Cardiac septum (tissue), 1 donor: Measurements from ENCODE around the gene GPC5. TPM values are rescaled to one million over a fixed set of nuclear protein-coding genes. Genes with fewer than 3 reads are reported as not detected.

Source experiments
- DNase-seq: peaks from one replicate; pipeline ENCODE4 v3.0.0-alpha.2; 2020; ENCODE audit warnings: low spot score
- intact Hi-C: fragments of 100-400 bp; cut with DNase I; formaldehyde crosslinking; loops from one replicate; pipeline ENCODE4 v1.14.0; 2022
- total RNA-seq: library from RNA; stranded (reverse); fragmentation: NEBNext Ultra II Directional; extraction: Animal tissue kit (Norgen Biotek cat#: 25700); gene quantifications from one replicate; pipeline ENCODE4 v1.2.1, GENCODE V29; 2021
- donor health status: DM: no; HTN: no; CAD: no.

GPC5 gene
- total RNA-seq, 1 donor from 2014 or later, result 0.86 TPM

DNA sequence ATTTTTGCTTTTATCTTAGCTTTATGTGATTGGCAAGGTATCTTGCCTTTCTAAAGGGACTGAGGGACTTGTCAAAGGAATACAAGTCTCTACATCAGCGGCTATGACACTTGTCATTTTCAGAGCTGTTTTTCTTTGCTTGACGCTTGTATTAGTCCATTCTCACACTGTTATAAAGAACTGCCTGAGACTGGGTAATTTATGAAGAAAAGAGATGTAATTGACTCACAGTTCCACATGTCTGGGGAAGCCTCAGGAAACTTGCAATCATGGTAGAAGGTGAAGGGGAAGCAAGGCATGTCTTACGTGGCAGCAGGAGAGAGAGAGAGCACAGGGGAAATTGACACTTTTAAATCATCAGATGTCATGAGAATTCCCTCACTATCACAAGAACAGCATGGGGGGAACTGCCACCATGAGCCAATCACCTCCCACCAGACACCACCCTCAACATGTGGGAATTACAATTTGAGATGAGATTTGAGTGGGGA is 128.2 kb downstream of the GPC5 start:
- DNase-seq, result no peak
- intact Hi-C loops, result no loop called here

DNA sequence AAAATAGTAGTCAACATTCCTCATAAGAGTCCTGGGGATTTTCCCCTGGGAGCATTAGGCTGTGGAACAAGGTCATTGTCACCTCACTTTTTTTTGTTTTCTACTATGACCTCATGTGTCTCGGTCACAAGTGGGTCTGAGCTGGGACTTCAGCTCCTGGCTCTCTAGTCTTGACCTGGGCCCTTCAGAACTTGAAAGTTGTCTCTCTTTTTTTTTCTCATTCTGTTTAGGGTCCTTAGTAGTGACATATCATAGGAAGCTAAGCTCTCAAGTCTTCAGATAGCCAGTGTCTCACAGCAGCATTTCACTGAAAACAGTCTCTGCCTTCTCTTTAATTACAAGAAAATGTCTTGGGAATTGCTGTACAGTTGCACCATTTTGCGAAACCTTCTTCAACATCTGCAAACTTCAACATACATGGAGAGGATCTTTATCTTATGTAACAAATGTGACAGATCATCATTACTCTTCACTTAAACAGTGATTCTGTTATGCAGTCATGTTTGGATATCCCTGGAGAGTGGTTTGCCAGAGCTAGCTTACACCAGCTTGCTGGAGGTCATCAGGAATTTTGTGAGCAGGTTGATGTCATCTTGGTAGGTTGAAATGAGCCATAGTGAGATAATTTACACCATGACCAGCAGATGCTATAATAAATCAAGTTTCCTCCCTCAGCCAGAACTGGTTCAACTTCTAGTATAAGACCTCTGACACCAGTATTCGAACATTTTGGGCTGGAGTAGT is 131.5 kb downstream of the GPC5 start:
- no peak for DNase-seq
- intact Hi-C loops, result no loop called here

DNA sequence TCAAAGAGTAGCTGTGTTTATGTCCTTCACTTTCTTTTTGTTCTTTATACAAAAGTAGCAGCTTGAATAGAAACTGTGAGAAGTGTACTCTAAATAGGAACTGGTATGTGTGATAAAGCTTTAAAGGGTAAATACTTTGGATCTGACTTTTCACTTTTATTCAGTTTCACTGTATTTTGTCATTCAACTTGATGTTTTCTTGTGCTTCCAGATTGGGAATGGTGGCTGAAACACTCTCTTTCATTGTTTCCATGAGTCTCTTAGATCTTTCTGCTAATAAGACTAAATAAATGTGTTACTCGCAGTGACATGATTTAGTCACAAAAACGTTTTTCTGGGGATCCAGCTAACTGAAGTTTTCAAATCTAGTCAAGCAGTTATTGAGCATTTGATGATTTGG is 133.2 kb downstream of the GPC5 start:
- DNase-seq, result no peak
- intact Hi-C loops, result no loop called here

DNA sequence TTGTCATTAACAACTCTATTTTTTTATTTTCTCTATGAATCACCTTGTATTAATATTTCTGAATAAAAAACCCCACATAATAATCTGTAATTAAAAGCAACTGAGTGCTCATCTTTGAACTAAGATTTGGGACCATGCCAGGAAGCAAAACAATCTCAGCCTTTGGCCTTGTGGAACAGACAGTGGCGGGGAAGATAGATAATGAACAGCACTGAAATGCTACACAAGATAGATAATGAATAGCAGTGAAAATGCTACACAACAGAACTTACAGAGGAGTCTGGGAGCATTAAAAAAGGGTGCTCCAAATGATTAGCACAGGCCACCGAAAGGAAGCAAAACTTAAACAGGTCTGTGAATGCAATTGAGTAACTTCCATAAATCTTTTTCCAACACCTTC is 134.9 kb downstream of the GPC5 start:
- no peak for DNase-seq
- intact Hi-C loops, result no loop called here

DNA sequence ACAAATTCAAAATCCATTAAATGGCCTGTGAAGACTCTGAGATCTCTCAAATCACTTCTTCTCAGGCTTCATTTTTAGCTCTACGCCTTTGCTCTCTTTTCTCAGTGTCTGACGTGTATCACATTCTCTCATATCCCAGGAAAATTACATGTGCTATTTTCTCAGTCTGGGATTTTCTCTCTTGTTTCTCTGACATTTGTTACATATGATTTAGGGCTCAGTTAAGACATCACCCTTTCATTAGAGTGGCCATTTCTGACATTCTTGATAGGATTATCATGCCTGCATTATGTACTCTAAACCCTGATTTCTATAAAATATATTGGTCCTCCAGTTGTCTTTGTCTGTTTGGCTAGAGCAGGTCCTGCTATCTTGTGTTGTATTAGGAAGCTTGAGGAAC is 136.6 kb downstream of the GPC5 start:
- no peak for DNase-seq
- intact Hi-C loops, result no loop called here

DNA sequence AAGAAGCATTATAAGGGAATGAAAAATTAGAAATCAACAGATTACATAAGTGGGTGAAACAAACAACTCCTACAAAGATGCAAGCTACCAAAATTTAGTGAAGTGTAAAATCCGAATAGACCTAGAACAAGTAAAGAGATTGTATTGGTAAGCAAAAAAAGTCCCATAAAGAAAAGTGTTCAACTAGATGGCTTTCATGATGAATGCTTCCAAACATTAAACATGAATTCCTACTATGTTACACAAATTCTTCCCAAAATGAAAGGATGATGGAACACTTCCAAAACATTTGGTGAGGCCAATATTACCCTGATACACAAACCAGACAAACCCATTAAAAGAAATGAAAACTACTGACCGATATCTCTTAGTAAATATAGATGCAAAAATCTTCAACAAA is 139.0 kb downstream of the GPC5 start:
- DNase-seq, result no peak
- intact Hi-C loops, result no loop called here

DNA sequence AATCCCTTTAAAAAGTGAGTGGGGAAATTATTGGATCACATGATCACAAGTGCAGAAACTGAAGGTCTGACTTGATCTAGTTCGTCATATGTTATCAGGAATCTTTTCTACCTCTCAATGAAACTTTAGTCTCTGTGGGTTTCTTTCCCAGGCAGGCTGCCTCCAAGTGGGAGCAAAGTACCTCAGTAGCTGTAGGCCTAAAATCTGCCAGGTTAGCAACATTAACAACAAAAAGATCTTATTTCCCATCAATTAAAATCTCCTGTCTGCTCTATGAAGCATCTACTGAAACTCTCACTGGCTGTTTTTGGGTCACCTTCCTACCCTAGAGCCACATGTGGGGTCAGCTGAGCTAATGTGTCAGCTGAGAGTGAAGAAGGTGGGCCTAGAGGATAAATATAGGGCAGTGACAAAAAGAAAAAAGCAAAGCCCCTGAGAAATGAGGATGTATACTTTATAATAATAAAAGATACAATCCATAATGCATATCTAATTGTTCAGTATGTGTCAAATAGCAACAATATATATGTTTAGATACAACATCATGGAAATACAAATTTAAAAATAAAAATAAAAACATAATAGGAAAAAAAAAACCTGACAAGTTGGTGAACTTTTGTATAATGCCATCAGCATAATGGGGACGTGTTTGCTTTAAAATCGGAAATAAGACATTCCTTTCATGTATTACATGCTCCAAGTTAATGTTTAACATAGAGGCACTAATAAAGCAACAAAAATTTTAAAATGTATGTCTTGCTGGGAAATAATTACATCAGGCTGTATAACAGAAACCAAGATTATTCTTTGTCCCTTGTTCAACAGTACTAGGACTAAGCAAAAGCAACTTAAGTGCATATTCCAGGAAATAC is 141.1 kb downstream of the GPC5 start:
- intact Hi-C loops, result no loop called here
- no peak for DNase-seq

DNA sequence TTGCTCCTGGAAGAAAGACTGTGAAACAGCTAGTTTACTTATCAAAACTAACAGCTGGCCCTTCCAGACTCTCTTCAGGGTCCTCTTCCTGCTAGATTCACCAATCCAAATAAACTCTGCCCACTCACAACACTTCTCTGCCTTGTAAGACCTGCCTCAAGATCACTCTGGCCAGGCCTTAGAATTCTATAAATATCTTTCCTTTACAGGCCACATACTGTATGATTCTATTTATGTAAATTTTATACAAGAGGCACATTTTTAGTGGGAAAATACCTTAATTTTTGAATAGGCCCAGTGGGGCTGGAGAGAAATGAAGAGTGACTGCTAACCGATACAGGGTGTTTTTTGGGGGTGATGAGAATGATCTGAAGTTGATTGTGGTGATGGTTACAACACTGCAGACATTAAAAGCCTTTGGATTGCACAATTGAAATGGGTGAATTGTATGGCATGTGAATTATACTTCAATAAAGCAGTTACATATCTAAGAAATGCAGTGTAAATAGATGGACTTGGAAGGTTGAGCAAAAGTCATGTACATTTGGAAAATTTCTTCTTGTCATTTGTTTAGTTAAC is 141.8 kb downstream of the GPC5 start:
- intact Hi-C loops, result no loop called here
- DNase-seq, result no peak

DNA sequence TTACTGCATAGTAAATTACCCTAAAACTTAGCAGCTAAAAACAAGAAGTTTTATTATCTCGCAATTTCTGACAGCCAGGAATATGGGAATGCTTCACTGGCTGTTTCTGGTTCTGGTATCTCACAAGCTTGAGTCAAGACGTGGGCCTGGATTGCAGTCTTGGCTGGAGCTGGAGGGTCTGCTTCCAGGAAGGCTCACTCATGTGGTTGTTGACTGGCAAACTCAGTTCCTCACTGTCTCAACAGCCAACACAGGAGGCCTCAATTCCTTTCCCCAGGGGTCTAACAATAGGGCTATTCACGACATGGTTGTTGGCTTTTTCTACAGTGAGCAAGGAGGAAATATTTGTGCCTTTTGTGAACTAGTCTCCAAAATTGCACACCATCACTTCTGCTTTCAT is 146.3 kb downstream of the GPC5 start:
- intact Hi-C loops, result no loop called here
- DNase-seq, result no peak

DNA sequence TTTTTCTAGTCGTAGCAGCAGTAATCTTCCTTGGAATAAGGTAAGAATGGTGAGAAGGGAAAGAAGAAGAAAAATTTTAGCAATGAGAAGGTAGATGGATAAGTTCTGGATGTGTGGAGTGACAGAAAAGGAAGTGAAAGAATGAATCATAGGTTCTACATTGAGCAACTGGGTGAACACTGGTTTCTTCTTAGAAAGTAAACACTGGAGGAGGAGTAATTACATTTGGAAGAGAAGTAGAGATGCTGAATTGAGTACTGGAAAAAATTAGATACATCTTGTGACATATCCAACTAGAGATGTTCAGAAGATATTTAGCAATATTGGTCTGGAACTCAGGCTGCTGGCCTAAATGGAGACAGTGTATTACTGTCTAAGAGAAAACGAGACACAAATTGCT is 148.5 kb downstream of the GPC5 start:
- no peak for DNase-seq
- intact Hi-C loops, result no loop called here

DNA sequence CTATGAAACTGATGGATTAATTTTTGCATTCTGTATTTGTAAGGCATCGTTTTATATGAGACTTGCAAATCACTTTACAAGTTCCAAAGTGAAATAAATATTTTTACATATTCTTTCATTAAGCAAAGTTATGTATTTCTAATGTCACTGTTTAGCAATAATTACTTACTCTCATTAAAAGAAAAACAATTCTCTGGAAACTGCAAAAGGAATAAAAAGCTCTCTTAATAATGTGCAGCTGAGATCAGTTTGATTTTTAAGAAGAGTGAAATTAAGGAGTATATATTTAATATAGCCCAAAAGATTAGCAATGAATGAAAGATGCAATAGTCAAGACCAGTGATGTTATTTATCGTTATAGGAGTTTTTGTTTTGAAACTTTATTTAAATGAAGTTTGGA is 155.2 kb downstream of the GPC5 start:
- intact Hi-C loops, result no loop called here
- DNase-seq, result no peak

DNA sequence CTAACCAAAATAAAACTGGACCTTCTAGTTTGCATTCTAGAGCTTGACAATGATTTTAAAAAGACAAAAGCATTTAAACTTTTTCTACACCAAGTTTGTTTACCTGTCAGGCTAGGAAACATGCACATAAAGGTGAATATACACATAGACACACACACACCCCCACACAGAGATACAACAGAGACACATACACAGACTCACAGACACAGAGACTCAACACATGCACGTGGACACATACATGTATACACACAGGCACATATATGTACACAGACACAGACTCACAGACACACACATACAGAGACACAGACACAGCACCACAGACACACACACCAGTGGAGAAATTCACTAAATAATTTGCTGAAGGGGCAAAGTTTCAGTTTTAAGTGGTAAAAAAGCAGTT is 155.7 kb downstream of the GPC5 start:
- intact Hi-C loops, result no loop called here

DNA sequence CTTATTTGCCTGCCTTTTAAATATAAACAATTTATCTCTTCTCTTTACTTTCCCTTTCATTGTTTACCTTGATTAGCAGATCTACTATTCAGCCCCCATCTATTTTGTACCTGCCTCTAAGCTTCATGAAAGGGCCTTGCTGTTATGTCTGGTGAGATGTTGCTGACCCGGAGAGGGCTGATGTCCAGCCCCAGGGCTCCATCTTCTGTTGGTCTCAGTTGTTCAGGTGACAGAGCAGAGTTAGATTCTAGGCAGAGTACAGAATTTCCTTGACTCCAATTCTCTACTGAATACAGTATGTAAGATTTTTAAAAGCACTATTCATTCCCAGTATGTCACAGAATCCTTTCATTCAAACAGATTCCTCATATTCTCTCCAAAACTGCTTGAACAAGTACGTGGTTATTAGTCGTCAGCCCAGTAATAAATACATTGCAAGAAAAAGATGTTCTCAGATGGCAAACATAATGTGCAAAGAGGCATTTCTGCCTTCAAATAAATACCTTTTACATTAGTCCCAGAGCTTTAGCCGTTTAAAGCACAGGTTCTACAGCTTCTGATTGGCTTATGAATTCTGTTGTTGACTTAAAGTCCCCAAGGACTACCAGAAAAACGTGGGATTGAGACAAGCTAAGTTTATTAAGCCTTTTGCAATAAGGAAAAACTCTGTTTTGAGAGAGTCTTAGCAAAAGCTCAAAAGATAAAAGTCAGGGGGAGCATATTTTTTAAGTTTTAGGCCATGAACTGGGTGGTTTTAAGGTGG is 159.1 kb downstream of the GPC5 start:
- intact Hi-C loops, result no loop called here

More for the DNA sequence above, 155.7 kb downstream of the GPC5 start:
- no peak for DNase-seq

DNA sequence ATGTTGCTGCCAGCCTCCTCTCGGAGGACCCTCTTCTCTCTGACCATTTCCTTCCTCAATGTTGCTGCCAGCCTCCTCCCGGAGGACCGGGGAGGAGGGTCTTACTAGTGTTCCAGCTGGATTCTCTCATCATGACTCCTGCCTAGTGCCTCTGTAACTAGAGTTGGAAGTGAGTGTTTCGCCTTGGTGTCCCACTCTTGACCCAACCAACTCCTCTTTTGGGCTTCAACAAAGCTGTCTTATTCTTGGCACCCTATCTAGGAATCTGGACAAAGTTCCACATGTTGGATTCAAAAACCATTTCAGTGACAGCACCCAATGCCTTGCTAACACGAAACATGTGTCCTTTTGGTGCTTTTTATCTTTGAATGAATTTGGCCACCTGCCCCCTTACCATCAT is 165.4 kb downstream of the GPC5 start:
- no peak for DNase-seq
- intact Hi-C loops, result no loop called here

More for the DNA sequence above, 159.1 kb downstream of the GPC5 start:
- DNase-seq, result no peak

DNA sequence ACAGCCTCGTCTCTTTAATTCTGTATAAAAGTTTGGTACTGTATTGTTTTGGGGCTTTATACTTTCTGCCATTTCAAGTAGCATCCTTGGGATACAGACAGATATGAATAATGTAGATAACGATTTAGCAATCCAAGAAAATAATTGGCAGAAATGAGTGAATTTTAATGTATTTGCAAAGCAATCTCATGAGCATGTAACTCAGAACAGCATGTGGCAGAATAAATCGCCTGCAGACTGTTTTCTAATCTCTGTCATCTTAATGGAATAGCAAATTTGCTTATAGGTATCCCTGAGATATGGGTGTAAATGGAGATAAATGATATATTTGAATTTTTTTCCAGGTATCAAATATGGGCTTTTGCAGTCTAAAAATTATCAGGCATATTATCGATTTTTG is 166.0 kb downstream of the GPC5 start:
- DNase-seq, result no peak
- intact Hi-C loops, result no loop called here

DNA sequence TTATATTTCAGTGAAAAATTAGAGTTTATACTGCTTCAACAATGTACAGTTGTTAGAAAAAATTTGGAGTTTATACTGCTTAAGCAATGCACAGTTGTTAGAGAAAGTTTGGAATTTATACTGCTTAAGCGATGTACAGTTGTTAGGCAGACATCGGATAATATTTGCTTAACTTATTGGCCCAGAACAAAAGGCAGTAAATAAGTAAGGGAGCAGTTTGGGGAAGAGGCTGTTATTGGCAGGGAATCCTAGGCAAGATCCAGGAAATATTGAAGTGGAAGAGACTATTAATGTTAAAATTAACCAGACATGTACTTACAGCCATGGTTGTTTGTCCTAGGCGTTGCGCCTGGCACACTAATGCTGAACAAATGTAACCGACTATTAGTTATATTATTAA is 166.9 kb downstream of the GPC5 start:
- no peak for DNase-seq
- intact Hi-C loops, result no loop called here

DNA sequence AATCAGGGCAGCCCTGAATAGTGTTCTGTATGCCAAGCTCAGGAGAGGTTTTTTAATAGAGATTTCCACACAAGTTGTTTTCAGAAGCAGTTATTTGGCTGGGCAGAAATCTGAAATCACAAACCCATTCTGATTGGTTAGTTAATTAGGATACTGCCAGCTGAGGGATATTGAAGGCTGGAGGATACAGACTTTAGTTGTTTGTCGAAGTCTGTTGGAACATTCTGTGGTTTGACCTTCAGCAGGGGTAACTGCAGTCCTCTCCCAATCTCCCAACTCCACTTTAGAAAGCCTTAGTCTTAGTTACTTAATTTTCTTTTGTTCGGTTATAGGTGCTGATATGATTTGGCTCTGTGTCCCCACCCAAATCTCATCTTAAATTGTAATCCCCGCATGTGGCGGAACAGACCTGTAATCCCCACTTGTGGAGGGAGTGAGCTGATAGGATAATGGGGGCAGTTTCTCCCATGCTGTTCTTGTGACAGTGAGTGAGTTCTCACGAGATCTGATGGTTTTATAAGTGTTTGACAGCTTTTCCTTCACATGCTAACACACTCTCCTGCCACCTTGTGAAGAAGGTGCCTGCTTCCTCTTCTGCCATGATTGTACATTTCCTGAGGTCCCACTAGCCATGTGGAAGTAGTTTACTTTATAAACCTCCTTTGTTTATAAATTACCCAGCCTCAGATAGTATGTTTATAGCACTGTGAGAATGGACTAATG is 169.2 kb downstream of the GPC5 start:
- no peak for DNase-seq
- intact Hi-C loops, result no loop called here

DNA sequence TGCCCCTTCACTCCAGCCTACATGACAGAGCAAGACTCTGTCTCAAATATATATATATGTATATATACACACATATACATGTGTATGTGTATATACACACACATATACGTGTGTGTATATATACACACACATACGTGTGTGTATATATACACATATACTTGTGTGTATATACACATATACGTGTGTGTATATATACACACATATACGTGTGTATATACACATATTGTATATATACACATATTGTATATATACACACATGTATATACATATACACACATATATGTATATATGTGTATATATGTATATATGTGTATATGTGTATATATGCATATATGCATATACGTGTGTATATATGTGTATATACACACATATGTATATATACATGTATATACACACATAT is 173.3 kb downstream of the GPC5 start:
- intact Hi-C loops, result no loop called here
- DNase-seq, result no peak

DNA sequence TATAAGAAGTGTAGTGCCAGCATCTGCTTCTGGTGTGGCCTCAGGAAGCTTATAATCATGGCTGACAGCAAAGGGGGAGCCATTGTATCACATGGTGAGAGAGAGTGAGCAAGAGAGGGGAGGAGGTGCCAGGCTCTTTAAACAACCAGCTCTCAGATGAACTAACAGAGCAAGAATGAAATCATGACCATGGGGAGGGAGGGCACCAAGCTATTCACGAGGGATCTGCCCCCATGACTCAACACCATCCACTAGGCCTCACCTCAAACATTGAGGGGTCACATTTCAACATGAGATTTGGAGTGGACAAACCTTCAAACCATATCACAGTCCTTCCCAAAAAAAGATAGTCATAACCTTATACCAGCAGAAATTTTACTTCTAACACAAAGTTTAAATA is 174.0 kb downstream of the GPC5 start:
- intact Hi-C loops, result no loop called here
- no peak for DNase-seq
